ENCODE data around the gene GABRA6. TPM values are rescaled to one million over a fixed set of nuclear protein-coding genes. Genes with fewer than 3 reads are reported as not detected.

Gene GABRA6
- total RNA-seq, 4 donors from 2014 or later = not detected

DNA sequence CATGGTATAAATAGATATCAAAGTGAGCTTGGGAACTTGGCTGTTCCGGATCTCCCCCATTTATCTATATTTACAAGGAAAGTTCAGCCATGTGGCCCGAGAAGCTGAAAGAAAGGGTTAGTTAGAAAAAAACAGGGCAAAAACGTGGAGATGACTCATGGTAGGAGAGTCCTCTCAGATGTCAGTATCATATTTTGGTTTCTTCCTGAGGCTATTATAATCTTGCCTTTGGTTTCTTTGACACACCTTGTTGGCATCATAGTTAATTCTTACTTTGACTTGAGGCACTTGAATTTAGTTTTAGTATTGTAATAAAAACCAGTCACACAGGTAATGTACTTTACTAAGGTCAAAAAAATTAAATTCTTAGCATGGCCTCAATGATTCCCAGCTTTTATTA, 59.9 kb downstream of the GABRA6 start:
- TF ChIP-seq CTCF (IDR thresholded peaks at IDR 0.05; ENCODE audit: low read depth) = no peak

- no peak for TF ChIP-seq CTCF (IDR thresholded peaks at IDR 0.05; ENCODE audit: low read depth)
Observed at GRCh38 chr5:161751265-161751664, 65.7 kb downstream of the GABRA6 start.

Other genes starting within 250 kb of the GABRA6 start
- 10 to 100 TPM in 2 of 4 donors, 1 to 10 TPM in 1, under 1 TPM in 1; 0.75 to 22.4 (median 11.0) TPM for gene GABRB2, start 139.0 kb upstream of the GABRA6 start, total RNA-seq
- gene GABRA1, start 162.4 kb downstream of the GABRA6 start, total RNA-seq = not detected

Measured in subcutaneous adipose tissue (tissue), 4 donors.